ENCODE data around the gene SNN.

GRCh38 chr16:11681556-11681955, 13.3 kb downstream of the SNN start:
- TF ChIP-seq CTCF (IDR thresholded peaks at IDR 0.05) (no peak), POLR2A (IDR thresholded peaks at IDR 0.05) (no peak)
